Measurements from ENCODE around the gene ANKRD50. TPM values are rescaled to one million over a fixed set of nuclear protein-coding genes. Genes with fewer than 3 reads are reported as not detected.

The ANKRD50 gene, protein sequence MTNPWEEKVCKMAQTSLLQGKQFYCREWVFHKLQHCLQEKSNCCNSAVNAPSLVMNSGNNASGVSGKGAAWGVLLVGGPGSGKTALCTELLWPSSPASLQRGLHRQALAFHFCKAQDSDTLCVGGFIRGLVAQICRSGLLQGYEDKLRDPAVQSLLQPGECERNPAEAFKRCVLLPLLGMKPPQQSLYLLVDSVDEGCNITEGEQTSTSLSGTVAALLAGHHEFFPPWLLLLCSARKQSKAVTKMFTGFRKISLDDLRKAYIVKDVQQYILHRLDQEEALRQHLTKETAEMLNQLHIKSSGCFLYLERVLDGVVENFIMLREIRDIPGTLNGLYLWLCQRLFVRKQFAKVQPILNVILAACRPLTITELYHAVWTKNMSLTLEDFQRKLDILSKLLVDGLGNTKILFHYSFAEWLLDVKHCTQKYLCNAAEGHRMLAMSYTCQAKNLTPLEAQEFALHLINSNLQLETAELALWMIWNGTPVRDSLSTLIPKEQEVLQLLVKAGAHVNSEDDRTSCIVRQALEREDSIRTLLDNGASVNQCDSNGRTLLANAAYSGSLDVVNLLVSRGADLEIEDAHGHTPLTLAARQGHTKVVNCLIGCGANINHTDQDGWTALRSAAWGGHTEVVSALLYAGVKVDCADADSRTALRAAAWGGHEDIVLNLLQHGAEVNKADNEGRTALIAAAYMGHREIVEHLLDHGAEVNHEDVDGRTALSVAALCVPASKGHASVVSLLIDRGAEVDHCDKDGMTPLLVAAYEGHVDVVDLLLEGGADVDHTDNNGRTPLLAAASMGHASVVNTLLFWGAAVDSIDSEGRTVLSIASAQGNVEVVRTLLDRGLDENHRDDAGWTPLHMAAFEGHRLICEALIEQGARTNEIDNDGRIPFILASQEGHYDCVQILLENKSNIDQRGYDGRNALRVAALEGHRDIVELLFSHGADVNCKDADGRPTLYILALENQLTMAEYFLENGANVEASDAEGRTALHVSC (N-terminal part only)
- total RNA-seq, result 10 to 100 TPM; 12.3 to 54.3 (median 23.6) TPM

DNA sequence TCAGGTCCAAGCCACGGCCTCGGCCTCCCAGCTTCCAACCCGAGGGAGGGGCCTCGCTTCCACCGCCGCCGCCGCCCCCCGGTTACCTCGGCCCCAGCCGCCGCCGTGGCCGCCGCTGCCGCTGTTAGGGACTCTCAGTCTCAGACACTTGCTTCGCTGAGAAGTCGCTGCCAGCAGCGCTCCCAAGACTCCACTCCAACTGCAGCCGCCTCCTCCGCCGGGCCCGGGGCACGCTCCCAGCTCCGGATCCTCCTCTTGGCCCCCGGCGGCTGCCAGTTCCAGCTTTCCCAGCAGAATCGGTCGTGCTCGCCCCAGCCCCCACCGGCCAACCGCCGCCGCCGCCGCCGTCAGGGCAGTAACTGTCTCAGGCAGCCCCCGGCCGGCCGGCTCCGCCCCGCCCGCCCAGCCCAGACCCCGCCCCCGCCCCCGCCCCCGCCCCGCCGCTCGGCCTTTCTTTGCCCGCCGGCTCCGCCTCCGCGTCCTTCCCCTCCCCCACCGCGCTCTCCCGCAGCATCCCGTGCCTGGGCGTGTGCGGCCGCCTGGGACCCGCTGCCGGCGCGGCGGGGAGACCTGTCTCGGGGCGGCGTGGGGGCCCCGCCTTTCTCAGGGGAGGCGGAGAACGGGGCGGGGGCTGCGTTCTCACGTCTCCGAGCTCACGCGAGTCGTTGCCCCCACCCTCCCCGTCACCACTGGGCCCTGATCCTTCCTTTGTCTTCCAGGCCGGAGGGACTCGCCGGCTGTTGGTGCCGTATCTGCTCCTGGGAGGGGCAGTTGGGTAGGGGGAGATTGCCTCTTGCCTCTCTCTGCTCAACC, at the start of gene ANKRD50:
Gene ANKRD50 (minus strand): TSS at position 361 of the 813 bp plus-strand sequence. CDS start 2,221 bp downstream, outside the sequence.
- Histone ChIP-seq H3K4me1 (replicated peaks in 1 of 2) (peaks cover 6 to 15% of the 10 kb centered on the region in 2 donors), H3K4me3 (peak within 1 kb of the TSS; percentile 65 to 76 (median 72)), H3K27ac (peak within 1 kb of the TSS; percentile 96 to 99)
- no CpG with 5 or more reads among the region's 85 CpGs for WGBS, 10 experiments
- ATAC-seq (replicated peaks in 6 of 8), result peak; percentile 62 to 85 (median 77)
- in situ Hi-C loops (cut with MboI; ENCODE audit: low pct_unique_long_range_greater_than_20kb in 2 of 9, low sequenced_read_pairs in 9 of 9, unreplicated experiment in 9 of 9), result loop anchor here in 3 of 9 experiments (25.0 kb wide), 2 partner anchors 375 to 525 kb away; no protein-coding TSS in a partner anchor

DNA sequence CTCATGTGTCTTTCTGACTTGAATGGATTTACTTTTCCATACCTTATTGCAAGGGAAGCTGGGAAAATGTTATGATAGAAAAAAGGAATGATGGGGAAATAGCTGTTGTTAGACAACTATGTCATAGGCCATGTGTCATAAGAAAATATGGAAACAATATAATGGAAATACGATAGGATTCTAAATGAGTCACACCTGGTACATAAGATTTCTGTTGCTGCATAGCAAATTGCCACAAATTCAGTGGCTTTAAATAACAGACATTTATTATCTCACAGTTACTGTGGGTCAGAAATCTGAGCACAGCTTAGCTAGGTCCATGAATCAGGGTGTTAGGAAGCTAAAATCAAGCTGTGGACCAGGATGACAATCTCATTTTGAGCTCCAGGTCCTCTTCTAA, 44.6 kb upstream of the ANKRD50 start:
- in situ Hi-C loops (cut with MboI; ENCODE audit: low pct_unique_long_range_greater_than_20kb in 2 of 9, low sequenced_read_pairs in 9 of 9, unreplicated experiment in 9 of 9), result no loop called here
- ATAC-seq (replicated peaks in 6 of 8), result peak in 2 of 8 experiments; percentile 15 to 24
- H3K4me3 ChIP-seq, result no peak overlapping the region
- H3K27ac ChIP-seq, result no peak overlapping the region
- peaks cover 0 to 4% of the 10 kb centered on the region in 2 donors for H3K4me1 ChIP-seq (replicated peaks in 1 of 2)
- 0 to 100% (median 72%) methylated on average over 1 of the region's 1 CpG; no CpG with 5 or more reads in 2 of the 10 experiments for WGBS, 10 experiments

DNA sequence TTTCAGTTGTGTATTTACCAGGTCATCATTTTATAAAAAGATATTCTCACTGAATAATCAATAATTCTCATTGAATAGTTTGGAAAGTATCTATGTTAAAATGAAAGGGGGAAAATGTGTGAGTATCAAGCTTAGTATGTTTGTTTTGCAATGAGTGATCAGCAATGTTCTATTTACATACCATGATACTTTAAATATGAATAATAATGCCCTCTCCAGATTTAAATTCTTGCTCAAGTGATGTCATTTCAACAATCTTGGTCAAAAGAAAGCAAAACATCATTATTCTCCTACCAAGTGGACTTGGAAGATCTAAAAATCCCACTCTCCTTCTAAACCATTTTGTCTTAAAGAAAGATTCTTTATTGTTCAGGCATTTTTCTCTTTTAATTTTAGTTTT, 42.1 kb upstream of the ANKRD50 start:
- ATAC-seq (replicated peaks in 6 of 8), result no peak
- in situ Hi-C loops (cut with MboI; ENCODE audit: low pct_unique_long_range_greater_than_20kb in 2 of 9, low sequenced_read_pairs in 9 of 9, unreplicated experiment in 9 of 9), result no loop called here
- H3K4me1 ChIP-seq (replicated peaks in 1 of 2), result peaks cover 0 to 4% of the 10 kb centered on the region in 2 donors
- H3K27ac ChIP-seq, result no peak overlapping the region
- no peak overlapping the region for H3K4me3 ChIP-seq

DNA sequence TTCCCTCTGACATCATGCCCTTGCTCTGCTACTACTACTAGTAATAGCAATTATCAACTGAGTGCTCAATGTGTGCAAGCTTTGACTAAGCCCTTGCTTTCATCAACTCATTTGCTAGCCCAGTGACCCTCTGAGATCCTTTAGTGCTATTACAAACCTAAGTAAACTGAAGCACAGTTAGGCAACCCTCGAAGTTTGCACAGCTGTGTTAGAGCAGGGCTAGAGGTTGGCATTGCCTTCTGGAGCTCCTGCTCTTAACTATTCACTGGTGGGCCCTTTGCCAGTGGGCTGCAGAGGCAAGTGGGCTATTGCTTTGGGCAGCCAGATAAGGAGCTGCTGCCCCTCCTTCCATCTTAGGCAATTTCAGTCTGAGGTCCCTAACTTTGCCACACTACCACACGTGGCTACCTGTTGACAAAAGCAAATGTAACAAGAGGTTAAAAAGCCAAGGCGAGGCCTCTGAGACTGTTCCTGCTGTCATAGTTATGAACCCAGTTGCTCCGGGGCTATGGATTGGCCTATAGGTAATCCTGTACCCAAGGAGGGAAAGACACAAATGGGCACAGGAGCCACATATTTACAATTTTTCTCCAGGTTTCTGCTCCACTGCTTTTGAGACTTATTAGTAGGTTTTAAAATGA, 41.5 kb upstream of the ANKRD50 start:
- ATAC-seq (replicated peaks in 6 of 8), result peak in 1 of 8 experiments; percentile 85
- peaks cover 0 to 4% of the 10 kb centered on the region in 2 donors for H3K4me1 ChIP-seq (replicated peaks in 1 of 2)
- no peak overlapping the region for H3K27ac ChIP-seq
- H3K4me3 ChIP-seq, result no peak overlapping the region
- in situ Hi-C loops (cut with MboI; ENCODE audit: low pct_unique_long_range_greater_than_20kb in 2 of 9, low sequenced_read_pairs in 9 of 9, unreplicated experiment in 9 of 9), result no loop called here
- 45 to 100% (median 82%) methylated on average over 1 to 4 of the region's 4 CpGs; no CpG with 5 or more reads in 3 of the 10 experiments for WGBS, 10 experiments

DNA sequence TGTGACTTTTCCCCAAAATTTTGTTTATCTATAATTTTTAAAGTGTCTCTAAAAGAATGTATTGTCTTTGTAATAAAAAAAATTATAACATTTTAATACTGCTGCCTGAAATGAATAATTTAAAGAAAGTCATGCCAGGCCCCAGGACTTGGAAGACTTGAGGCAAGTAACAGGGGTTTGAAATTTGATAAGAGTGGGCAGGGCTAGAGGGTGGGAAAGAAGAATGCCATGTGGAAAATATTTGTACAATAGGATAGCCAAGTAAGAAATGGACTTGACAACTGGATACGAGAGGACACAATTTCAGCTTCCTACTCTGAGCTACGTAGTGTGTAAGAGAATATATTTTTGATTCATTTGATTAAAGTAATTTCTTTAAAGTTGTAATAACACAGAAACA, 36.9 kb upstream of the ANKRD50 start:
- Histone ChIP-seq H3K27ac (no peak overlapping the region), H3K4me3 (no peak overlapping the region), H3K4me1 (replicated peaks in 1 of 2) (no peaks in the 10 kb centered on the region)
- in situ Hi-C loops (cut with MboI; ENCODE audit: low pct_unique_long_range_greater_than_20kb in 2 of 9, low sequenced_read_pairs in 9 of 9, unreplicated experiment in 9 of 9), result no loop called here
- ATAC-seq (replicated peaks in 6 of 8), result no peak
- 64 to 100% (median 100%) methylated on average over 1 to 2 of the region's 2 CpGs; no CpG with 5 or more reads in 1 of the 10 experiments for WGBS, 10 experiments

DNA sequence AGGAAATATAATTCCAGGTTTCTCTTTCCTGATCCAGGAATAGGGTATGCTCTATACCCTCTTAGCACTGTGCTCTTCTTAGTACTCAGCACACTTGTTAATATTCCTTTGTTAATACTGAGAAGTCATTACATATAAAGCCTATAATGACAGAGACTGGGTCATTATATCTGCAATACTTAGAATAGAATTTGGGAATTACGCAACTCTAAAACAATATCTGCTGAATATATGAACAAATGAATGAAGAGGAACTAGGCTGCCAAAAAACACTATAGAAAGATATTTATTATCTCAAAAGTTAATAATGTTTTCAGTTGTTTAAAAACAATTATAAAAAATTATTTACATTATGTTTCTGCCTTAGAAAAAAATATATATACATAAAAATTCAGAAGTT, 36.4 kb upstream of the ANKRD50 start:
- in situ Hi-C loops (cut with MboI; ENCODE audit: low pct_unique_long_range_greater_than_20kb in 2 of 9, low sequenced_read_pairs in 9 of 9, unreplicated experiment in 9 of 9), result no loop called here

DNA sequence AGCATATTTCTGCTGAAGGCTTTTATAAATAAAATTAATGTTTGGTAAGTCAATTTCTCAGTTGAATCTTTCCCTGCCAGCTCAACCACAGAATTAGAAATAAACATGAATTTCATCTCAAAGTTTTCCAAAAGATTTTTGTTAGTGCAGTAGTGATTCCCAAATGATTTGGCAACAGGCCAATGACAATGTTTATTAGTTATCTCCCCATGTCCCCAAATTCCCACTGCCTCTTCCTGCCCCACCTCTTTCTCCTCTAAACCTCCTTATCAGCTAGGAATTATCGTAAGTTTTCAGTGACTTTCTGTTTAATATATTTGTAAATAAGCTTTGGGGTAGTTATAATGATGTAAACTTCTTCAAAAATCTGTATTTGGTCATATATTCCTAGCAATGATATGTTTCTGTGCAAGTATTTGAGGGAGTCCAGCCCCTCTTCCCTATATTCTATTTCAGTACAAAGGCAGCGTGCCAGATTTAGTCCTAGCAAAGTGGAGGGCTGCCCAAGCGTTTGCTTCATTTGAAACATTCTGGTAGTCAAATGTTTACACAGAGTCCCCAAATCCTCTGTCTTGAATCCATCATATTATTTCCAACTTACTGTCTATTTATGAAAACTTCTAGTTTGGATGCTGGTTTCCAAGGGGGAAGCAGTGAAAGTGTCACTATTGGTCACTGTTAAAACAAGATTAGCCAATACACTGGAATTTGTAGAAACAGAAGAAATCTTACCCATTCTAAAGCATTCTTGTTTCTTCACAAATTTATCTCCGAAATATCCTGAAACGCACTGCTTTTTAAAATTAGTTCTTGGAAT, 33.7 kb upstream of the ANKRD50 start:
- Histone ChIP-seq H3K4me3 (no peak overlapping the region), H3K27ac (no peak overlapping the region), H3K4me1 (replicated peaks in 1 of 2) (no peaks in the 10 kb centered on the region)
- in situ Hi-C loops (cut with MboI; ENCODE audit: low pct_unique_long_range_greater_than_20kb in 2 of 9, low sequenced_read_pairs in 9 of 9, unreplicated experiment in 9 of 9), result no loop called here
- no peak for ATAC-seq (replicated peaks in 6 of 8)
- WGBS, 10 experiments, result 41 to 85% (median 70%) methylated on average over 2 to 5 of the region's 5 CpGs

More for the DNA sequence above, 36.4 kb upstream of the ANKRD50 start:
- 88 to 100% (median 100%) methylated on average over 1 of the region's 1 CpG; no CpG with 5 or more reads in 1 of the 10 experiments for WGBS, 10 experiments
- no peak overlapping the region for H3K27ac ChIP-seq
- no peak overlapping the region for H3K4me3 ChIP-seq
- H3K4me1 ChIP-seq (replicated peaks in 1 of 2), result no peaks in the 10 kb centered on the region
- ATAC-seq (replicated peaks in 6 of 8), result no peak

DNA sequence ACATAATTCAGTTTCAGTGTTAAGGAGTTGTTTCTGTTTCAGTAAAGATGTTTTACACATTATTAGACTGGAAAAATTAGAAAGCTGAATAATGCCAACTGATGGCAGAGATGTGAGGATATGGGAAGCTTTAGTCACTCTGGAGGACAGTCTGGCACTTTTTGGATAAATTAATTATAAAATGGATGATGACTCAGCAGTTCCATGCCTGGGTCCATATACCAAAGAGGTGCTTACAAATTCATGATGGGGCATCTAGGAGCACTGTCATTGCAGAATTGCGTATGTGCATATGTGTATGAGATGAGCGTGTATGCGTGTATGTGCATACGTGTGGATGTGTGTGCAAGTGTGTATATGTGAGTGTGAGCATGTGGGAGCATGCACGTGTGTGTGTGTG, 31.2 kb upstream of the ANKRD50 start:
- ATAC-seq (replicated peaks in 6 of 8), result no peak
- WGBS, 10 experiments, result 43 to 100% (median 80%) methylated on average over 1 to 5 of the region's 5 CpGs; no CpG with 5 or more reads in 1 of the 10 experiments
- no peaks in the 10 kb centered on the region for H3K4me1 ChIP-seq (replicated peaks in 1 of 2)
- H3K27ac ChIP-seq, result no peak overlapping the region
- in situ Hi-C loops (cut with MboI; ENCODE audit: low pct_unique_long_range_greater_than_20kb in 2 of 9, low sequenced_read_pairs in 9 of 9, unreplicated experiment in 9 of 9), result no loop called here
- no peak overlapping the region for H3K4me3 ChIP-seq

DNA sequence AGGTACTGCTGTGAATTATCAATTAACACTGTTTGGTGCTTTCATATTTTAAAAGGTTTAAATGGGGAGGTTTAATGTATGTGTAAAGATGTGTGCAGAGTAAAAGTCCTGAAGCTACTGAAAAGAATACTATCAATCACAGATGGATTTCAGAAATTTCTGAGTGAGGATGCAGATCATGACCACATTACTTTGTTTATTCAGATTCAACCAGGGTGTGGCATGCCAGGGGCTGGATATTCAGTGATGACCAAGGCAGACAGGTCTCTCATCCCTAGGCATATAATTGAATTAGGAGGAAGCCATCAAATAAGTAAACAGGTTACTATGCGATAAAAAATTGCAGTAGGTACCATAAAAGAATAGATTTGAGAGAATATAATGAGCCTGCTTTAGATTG, 28.0 kb upstream of the ANKRD50 start:
- in situ Hi-C loops (cut with MboI; ENCODE audit: low pct_unique_long_range_greater_than_20kb in 2 of 9, low sequenced_read_pairs in 9 of 9, unreplicated experiment in 9 of 9), result no loop called here

DNA sequence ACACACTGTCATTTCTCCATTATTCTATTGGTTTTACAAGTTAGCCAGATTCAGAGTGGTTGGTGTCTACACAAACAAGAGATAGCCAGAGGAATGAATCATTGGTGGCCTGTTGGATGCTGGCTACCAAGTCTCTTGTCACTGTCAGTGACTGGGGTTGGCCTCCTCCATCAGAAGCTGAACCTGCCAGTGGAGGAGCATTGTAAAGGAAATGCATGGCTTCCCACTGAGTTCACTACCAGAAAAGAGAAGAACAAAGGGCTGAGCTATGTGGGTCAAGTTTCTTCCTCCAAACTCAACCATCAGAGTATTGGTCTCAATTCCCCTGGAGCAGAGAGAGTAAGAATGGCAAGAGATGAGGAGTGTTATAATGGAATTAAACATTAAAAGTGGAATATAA, 26.5 kb upstream of the ANKRD50 start:
- ATAC-seq (replicated peaks in 6 of 8), result no peak
- in situ Hi-C loops (cut with MboI; ENCODE audit: low pct_unique_long_range_greater_than_20kb in 2 of 9, low sequenced_read_pairs in 9 of 9, unreplicated experiment in 9 of 9), result no loop called here
- no peak overlapping the region for H3K27ac ChIP-seq
- H3K4me1 ChIP-seq (replicated peaks in 1 of 2), result no peaks in the 10 kb centered on the region
- no peak overlapping the region for H3K4me3 ChIP-seq

More for the DNA sequence above, 28.0 kb upstream of the ANKRD50 start:
- Histone ChIP-seq H3K4me1 (replicated peaks in 1 of 2) (no peaks in the 10 kb centered on the region), H3K27ac (no peak overlapping the region), H3K4me3 (no peak overlapping the region)
- ATAC-seq (replicated peaks in 6 of 8), result peak in 3 of 8 experiments; percentile 75 to 94 (median 88)
- 0 to 100% (median 100%) methylated on average over 1 of the region's 1 CpG; no CpG with 5 or more reads in 2 of the 10 experiments for WGBS, 10 experiments

DNA sequence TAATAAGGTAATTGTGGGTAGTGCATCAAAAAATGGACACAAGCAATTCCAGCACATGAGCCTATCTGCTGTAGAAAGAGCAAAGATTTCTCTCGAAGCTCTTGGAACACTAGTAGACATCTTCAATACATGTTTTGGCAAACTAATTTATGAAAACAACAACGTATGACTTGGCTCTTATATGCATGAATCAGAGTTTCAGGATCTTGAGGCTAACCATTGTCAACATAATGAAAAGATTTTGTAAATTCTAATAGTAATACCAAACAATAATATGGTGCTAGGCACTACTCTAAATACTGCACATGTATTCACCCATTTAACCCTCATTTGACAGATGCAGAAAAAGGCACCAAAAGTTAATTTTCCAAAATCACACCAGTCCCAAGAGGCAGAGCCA, 25.1 kb upstream of the ANKRD50 start:
- 9 to 100% (median 77%) methylated on average over 2 of the region's 2 CpGs; no CpG with 5 or more reads in 2 of the 10 experiments for WGBS, 10 experiments
- in situ Hi-C loops (cut with MboI; ENCODE audit: low pct_unique_long_range_greater_than_20kb in 2 of 9, low sequenced_read_pairs in 9 of 9, unreplicated experiment in 9 of 9), result no loop called here
- no peak overlapping the region for H3K27ac ChIP-seq
- no peaks in the 10 kb centered on the region for H3K4me1 ChIP-seq (replicated peaks in 1 of 2)
- no peak for ATAC-seq (replicated peaks in 6 of 8)
- H3K4me3 ChIP-seq, result no peak overlapping the region
